ENCODE measurements around the gene AJM1. TPM values are rescaled to one million over a fixed set of nuclear protein-coding genes. Genes with fewer than 3 reads are reported as not detected.

Gene AJM1
- total RNA-seq, 2 experiments from 2014 or later = 2.4 to 5.1 TPM

GRCh38 chr9:136798708-136799078 lies 43.6 kb upstream of the AJM1 start:
- no peaks in the 10 kb centered on the region for H3K9me2 ChIP-seq (ENCODE audit: insufficient read depth, low read length)
- no peak overlapping the region for H3K4me3 ChIP-seq (ENCODE audit: low read depth, low read length, poor library complexity, severe bottlenecking)
- no peak for TF ChIP-seq CTCF (conservative IDR thresholded peaks at IDR 0.05; ENCODE audit: low read length)
- TF ChIP-seq EZH2phosphoT487 (IDR thresholded peaks at IDR 0.05; ENCODE audit: borderline replicate concordance, low read depth, low read length) = no peak
- H3K9me3 ChIP-seq (ENCODE audit: low read length) = no peaks in the 10 kb centered on the region
- no peaks in the 10 kb centered on the region for H4K20me1 ChIP-seq (ENCODE audit: insufficient read depth, low read length)
- peaks cover 46% of the 10 kb centered on the region for H3K4me1 ChIP-seq (ENCODE audit: insufficient read depth, low read length, poor library complexity, severe bottlenecking)
- no peak overlapping the region for H2AFZ ChIP-seq (ENCODE audit: low read length)
- BruUV-seq (replicated peaks) = no TSS peak
- no peaks in the 10 kb centered on the region for H3K79me2 ChIP-seq (ENCODE audit: insufficient read depth, low read depth, low read length)
- CTCF ChIA-PET (ENCODE audit: unreplicated experiment) = no interaction called here
- DNase-seq (ENCODE audit: low spot score) = no peak
- POLR2A ChIA-PET = no interaction called here
- no peak overlapping the region for H3K27ac ChIP-seq (ENCODE audit: low read depth, low read length, poor library complexity, severe bottlenecking)
- intact Hi-C loops (cut with micrococcal nuclease; ENCODE audit: unreplicated experiment) = no loop called here
- no peak overlapping the region for H3K4me2 ChIP-seq (ENCODE audit: low read length)
- H3K36me3 ChIP-seq (ENCODE audit: insufficient read depth, low read length) = no peaks in the 10 kb centered on the region

GRCh38 chr9:136799079-136799853 lies 43.0 kb upstream of the AJM1 start:
- H3K4me2 ChIP-seq (ENCODE audit: low read length) = peak overlapping the region; percentile 72
- no peak for DNase-seq (ENCODE audit: low spot score)
- CTCF ChIA-PET (ENCODE audit: unreplicated experiment) = no interaction called here

More at GRCh38 chr9:136799079-136799853, 43.0 kb upstream of the AJM1 start:
- TF ChIP-seq CTCF (conservative IDR thresholded peaks at IDR 0.05; ENCODE audit: low read length) = no peak
- no peak for TF ChIP-seq EZH2phosphoT487 (IDR thresholded peaks at IDR 0.05; ENCODE audit: borderline replicate concordance, low read depth, low read length)
- no peak overlapping the region for H3K27ac ChIP-seq (ENCODE audit: low read depth, low read length, poor library complexity, severe bottlenecking)
- H3K4me1 ChIP-seq (ENCODE audit: insufficient read depth, low read length, poor library complexity, severe bottlenecking) = peaks cover 46% of the 10 kb centered on the region
- POLR2A ChIA-PET = interaction anchor here (0.7 to 1.1 kb wide), 2 partner anchors 22 to 327 kb away, joined by 4 to 8 read pairs; no protein-coding TSS in a partner anchor
- no peaks in the 10 kb centered on the region for H3K79me2 ChIP-seq (ENCODE audit: insufficient read depth, low read depth, low read length)
- intact Hi-C loops (cut with micrococcal nuclease; ENCODE audit: unreplicated experiment) = no loop called here
- H2AFZ ChIP-seq (ENCODE audit: low read length) = no peak overlapping the region; the same call in 1 of the 2 replicates
- no peaks in the 10 kb centered on the region for H4K20me1 ChIP-seq (ENCODE audit: insufficient read depth, low read length)
- peak overlapping the region; percentile 62 for H3K4me3 ChIP-seq (ENCODE audit: low read depth, low read length, poor library complexity, severe bottlenecking)
- H3K9me2 ChIP-seq (ENCODE audit: insufficient read depth, low read length) = no peaks in the 10 kb centered on the region
- H3K36me3 ChIP-seq (ENCODE audit: insufficient read depth, low read length) = no peaks in the 10 kb centered on the region
- no peaks in the 10 kb centered on the region for H3K9me3 ChIP-seq (ENCODE audit: low read length)
- BruUV-seq (replicated peaks) = no TSS peak

Measured in OCI-LY7 (cell line).